Astrocyte (in vitro differentiated cells and primary cell): ENCODE data around the gene PLPP4. TPM values are rescaled to one million over a fixed set of nuclear protein-coding genes. Genes with fewer than 3 reads are reported as not detected.

ENCODE experiments used
- DNase-seq: peaks from one replicate; pipeline ENCODE4 v3.0.0-alpha.2; 2010; ENCODE audit warnings: low read depth
- FAIRE-seq: peaks from 2 replicates; lab custom pipeline; 2011; peaks lifted over from hg19 to GRCh38; lab: Jason Lieb, UNC
- H2AFZ ChIP-seq: 2 replicates; pipeline ENCODE4 v1.6.0; 2012; ENCODE audit warnings: low read depth, low read length, inconsistent platforms
- H3K27ac ChIP-seq: 2 replicates; pipeline ENCODE4 v1.5.1; 2011; ENCODE audit warnings: low read depth, low read length, inconsistent platforms
- H3K27me3 ChIP-seq: 2 replicates; pipeline ENCODE4 v1.6.0; 2011; ENCODE audit warnings: low read length, inconsistent platforms; ENCODE audit not compliant: insufficient read depth
- H3K36me3 ChIP-seq: 2 replicates; pipeline ENCODE4 v1.5.1; 2011; ENCODE audit warnings: low read length, inconsistent platforms; ENCODE audit not compliant: insufficient read depth
- H3K4me1 ChIP-seq: 2 replicates; pipeline ENCODE4 v1.5.1; 2011; ENCODE audit warnings: low read length, inconsistent platforms; ENCODE audit not compliant: insufficient read depth
- H3K4me2 ChIP-seq: 2 replicates; pipeline ENCODE4 v1.6.0; 2012; ENCODE audit warnings: low read length, inconsistent platforms
- H3K4me3 ChIP-seq: 2 replicates; pipeline ENCODE4 v1.5.1; 2011; ENCODE audit warnings: low read depth, mild to moderate bottlenecking, low read length, inconsistent platforms; ENCODE audit not compliant: insufficient read depth
- H3K79me2 ChIP-seq: 2 replicates; pipeline ENCODE4 v1.6.0; 2012; ENCODE audit warnings: mild to moderate bottlenecking, low read length, inconsistent platforms; ENCODE audit not compliant: insufficient read depth
- H3K9ac ChIP-seq: 2 replicates; pipeline ENCODE4 v1.6.0; 2012; ENCODE audit warnings: mild to moderate bottlenecking, low read length, inconsistent platforms
- H3K9me3 ChIP-seq: 2 replicates; pipeline ENCODE4 v1.5.1; 2012; ENCODE audit warnings: low read depth, mild to moderate bottlenecking, low read length, inconsistent platforms; ENCODE audit not compliant: insufficient read depth
- H4K20me1 ChIP-seq: 2 replicates; pipeline ENCODE4 v1.6.0; 2012; ENCODE audit warnings: low read length, inconsistent platforms; ENCODE audit not compliant: insufficient read depth
- H3K27ac Mint-ChIP-seq: one replicate; pipeline ENCODE4 v1.8.0; 2021; ENCODE audit warnings: mild to moderate bottlenecking, mixed read lengths; ENCODE audit not compliant: unreplicated experiment
- H3K27me3 Mint-ChIP-seq: one replicate; pipeline ENCODE4 v1.8.0; 2021; ENCODE audit warnings: low read depth, mixed read lengths; ENCODE audit not compliant: unreplicated experiment
- H3K36me3 Mint-ChIP-seq: one replicate; pipeline ENCODE4 v1.8.0; 2021; ENCODE audit warnings: low read depth, mixed read lengths; ENCODE audit not compliant: unreplicated experiment
- H3K4me1 Mint-ChIP-seq: one replicate; pipeline ENCODE4 v1.8.0; 2021; ENCODE audit warnings: low read depth, mixed read lengths; ENCODE audit not compliant: unreplicated experiment
- H3K4me3 Mint-ChIP-seq: one replicate; pipeline ENCODE4 v1.8.0; 2021; ENCODE audit warnings: mild to moderate bottlenecking, moderate library complexity, mixed read lengths; ENCODE audit not compliant: unreplicated experiment
- H3K9me3 Mint-ChIP-seq: one replicate; pipeline ENCODE4 v1.8.0; 2021; ENCODE audit warnings: mild to moderate bottlenecking, mixed read lengths; ENCODE audit not compliant: unreplicated experiment
- CTCF ChIP-seq: IDR thresholded peaks from 2 replicates; pipeline ENCODE4 v1.5.1; 2011; ENCODE audit warnings: low read depth, mild to moderate bottlenecking, inconsistent platforms, low read length, moderate library complexity; ENCODE audit not compliant: insufficient read depth
- EZH2 ChIP-seq: IDR thresholded peaks from 2 replicates; pipeline ENCODE4 v1.6.1; 2012; ENCODE audit warnings: mild to moderate bottlenecking, low read length, inconsistent platforms; ENCODE audit not compliant: insufficient read depth
- total RNA-seq: library from RNA; stranded (reverse); gene quantifications from 2 replicates; pipeline ENCODE4 v1.2.1, GENCODE V29; 2021

PLPP4 gene
- total RNA-seq, 1 donor from 2014 or later, result 44.1 TPM

GRCh38 chr10:120606051-120606764 is 149.2 kb downstream of the PLPP4 start:
- TF ChIP-seq EZH2, result no peak
- no peak for TF ChIP-seq CTCF
- H3K9me3 ChIP-seq, result no peaks in the 10 kb centered on the region
- H3K27ac ChIP-seq, result no peak overlapping the region
- no peaks in the 10 kb centered on the region for H3K79me2 ChIP-seq
- no peaks in the 10 kb centered on the region for H4K20me1 ChIP-seq
- H3K36me3 ChIP-seq, result no peaks in the 10 kb centered on the region
- Mint-ChIP-seq H3K27me3 (no peaks in the 10 kb centered on the region), H3K27ac (peak overlapping the region; percentile 92), H3K4me3 (no peak overlapping the region), H3K4me1 (peaks cover 16% of the 10 kb centered on the region), H3K9me3 (peaks cover 2% of the 10 kb centered on the region), H3K36me3 (no peaks in the 10 kb centered on the region)
- no peak overlapping the region for H3K4me2 ChIP-seq
- H3K27me3 ChIP-seq, result no peaks in the 10 kb centered on the region
- H3K4me1 ChIP-seq, result peaks cover 15% of the 10 kb centered on the region
- no peak overlapping the region for H3K4me3 ChIP-seq
- DNase-seq (no peak), FAIRE-seq (no peak)
- H3K9ac ChIP-seq, result no peak overlapping the region
- no peak overlapping the region for H2AFZ ChIP-seq

GRCh38 chr10:120607016-120607709 is 150.1 kb downstream of the PLPP4 start:
- Histone ChIP-seq H3K4me1 (peaks cover 15% of the 10 kb centered on the region), H3K36me3 (no peaks in the 10 kb centered on the region), H3K4me3 (no peak overlapping the region), H3K9ac (peak overlapping the region; percentile 46), H3K9me3 (no peaks in the 10 kb centered on the region), H3K27me3 (no peaks in the 10 kb centered on the region), H3K27ac (peak overlapping the region; percentile 78), H4K20me1 (no peaks in the 10 kb centered on the region), H2AFZ (no peak overlapping the region), H3K79me2 (no peaks in the 10 kb centered on the region), H3K4me2 (peak overlapping the region; percentile 47)
- Mint-ChIP-seq H3K36me3 (no peaks in the 10 kb centered on the region), H3K4me1 (peaks cover 16% of the 10 kb centered on the region), H3K9me3 (peaks cover 2% of the 10 kb centered on the region), H3K27me3 (no peaks in the 10 kb centered on the region), H3K4me3 (no peak overlapping the region), H3K27ac (peak overlapping the region; percentile 92)
- peak; percentile 95 for FAIRE-seq
- TF ChIP-seq CTCF (no peak), EZH2 (no peak)
- peak; percentile 95 for DNase-seq
